HG02759 (cell line): Measurements from ENCODE around the gene IDH1.
"Not testable (repeated sequence)": the region's sequence is repeated elsewhere in the genome, so short reads cannot be mapped to it uniquely, and the experiment has no call there.

ENCODE experiments used
- ATAC-seq: cut with Tn5 transposase; IDR thresholded peaks from one replicate; pipeline ENCODE4 v1.9.1; 2021; ENCODE audit warnings: mild to moderate bottlenecking, moderate library complexity; ENCODE audit not compliant: unreplicated experiment

IDH1 gene

DNA sequence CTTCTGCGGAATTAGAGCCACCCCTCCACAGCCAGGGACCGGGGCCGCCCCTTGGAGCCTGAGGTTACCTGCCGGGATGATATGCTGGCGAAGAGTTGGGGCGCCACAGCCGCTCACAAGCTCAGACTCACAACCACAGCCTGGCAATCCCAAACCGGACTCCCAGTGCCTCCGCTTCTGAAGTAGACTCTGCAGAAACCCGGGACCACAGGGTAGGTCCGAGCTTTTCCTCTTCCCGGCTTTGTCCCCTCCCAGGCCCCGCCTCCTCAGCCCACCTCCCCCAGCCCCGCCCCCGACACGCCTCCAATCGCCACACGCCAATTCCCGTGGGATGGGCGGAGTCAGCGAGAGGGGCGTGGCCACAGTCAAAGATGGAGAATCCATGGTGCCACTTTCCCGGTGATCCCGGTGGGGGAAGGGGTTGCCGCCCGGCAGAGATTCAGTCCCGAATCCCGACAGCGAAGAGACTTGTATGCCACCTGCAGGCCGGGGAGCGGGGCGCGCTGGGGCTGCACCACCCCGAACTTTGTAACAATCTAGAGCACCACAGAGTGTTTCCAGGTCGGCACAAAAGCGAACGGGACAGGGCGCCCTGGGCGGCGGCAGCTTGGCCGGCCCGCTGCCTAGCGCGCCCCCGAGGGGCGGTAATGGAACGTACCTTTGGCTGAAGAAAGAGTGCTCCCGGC is at the start of gene IDH1:
Gene IDH1, minus strand, starts transcription at position 201 of the 686 bp plus-strand sequence. CDS start 3,520 bp downstream, outside the sequence.
- peak; percentile 73 for ATAC-seq

DNA sequence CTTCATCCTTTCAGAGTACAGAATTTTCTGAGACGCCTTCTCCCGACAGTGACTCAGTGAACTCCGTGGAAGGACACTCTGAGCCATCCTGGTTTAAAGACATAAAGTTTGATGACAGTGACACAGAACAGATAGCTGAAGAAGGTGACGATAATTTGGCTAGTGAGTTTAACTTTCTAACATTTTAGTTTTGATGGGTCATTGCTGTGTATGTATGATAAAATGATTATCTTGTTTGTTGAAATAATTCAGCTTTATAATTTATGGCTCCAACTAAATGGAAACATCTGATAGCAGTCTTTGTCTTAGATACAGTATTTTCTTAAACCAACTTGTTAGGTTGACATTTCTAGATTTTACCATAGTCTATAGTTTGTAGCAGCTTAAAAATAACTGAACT is 49.3 kb upstream of the IDH1 start:
- no peak for ATAC-seq

DNA sequence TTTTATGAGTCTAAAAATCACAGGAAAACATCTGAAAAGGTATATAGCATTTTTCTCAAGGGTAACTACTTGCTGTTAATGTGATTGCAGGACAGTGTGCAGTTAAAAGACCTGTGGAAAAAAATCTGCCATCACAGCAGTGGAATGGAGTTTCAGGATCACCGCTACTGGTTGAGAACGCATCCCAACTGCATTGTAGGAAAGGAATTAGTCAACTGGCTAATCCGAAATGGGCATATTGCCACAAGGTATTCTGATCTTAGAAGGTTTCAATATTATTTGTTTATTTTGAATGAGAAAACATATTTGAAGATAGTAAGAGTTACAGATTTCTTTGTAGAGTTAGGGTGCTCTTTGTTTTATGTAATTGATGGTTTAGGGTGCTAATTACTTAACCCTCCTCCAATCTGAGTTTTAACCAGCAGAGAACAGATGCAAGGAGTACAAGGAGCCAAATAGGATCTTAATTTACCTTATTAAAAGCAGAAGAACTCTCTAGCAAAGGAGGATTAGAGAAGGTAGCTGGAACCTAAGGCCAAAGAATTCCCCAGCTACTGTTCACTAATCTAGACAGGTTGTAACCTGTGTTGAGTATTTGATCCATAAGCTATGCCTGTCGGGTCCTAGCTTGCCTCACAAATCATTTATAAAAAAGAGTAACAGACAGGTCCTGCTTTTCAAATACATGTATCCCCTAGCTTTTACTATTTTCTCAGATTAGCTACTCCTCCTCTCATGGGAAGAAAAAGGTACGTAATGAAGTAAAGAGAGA is 46.2 kb upstream of the IDH1 start:
- ATAC-seq: no peak

DNA sequence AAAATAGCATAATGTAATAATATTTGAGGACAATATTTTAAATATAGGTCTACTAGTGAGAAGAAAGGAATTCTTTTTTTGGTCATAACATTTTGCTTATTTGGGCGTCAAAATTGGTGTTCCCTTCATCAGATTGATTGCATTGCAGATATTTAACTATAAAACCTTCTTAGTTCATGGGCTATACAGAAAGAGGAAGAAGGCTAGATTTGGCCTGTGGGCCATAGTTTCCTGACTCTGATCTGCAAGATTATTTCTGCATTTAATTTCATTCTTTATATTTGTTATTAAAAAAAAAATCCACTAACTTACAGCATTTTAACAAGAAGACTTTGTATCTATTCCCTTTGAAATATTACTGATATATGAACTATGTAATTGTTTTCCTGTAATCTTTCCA is 43.1 kb upstream of the IDH1 start:
- no peak for ATAC-seq

DNA sequence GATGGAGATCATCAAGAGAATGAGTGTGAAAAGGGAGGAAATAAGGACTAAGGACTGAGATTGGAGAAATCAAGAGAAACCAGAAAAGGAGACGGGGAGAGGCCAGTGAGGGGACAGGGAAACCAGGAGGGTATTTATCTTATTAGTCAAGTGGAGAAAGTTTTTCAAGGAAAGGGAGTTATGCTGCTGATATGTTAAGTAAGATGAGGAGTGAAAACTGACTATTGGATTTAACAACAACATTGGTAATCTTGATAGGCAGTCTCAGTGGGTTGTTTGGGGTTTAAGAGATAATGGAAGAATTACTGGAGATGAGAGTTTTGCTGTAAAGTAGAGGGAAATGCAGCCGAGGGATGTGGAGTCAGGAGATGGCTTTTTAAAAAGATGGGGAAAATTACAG is 41.7 kb upstream of the IDH1 start:
- no peak for ATAC-seq

DNA sequence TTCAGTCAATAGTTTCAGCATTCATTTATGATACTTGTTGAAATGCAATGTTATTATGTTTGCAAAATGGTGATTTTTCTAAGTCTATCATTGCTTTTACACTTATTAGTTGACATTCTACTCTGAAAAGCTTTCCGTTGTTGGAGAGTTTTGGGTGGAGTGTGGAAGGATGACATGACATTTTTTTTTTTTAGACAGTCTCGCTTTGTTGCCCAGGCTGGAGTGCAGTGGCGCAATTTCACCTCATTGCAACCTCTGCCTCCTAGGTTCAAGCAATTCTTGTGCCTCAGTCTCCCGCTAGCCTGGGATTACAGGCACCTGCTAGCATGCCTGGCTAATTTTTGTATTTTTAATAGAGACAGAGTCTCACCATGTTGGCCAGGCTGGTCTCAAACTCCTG is 41.0 kb upstream of the IDH1 start:
- ATAC-seq: no peak

DNA sequence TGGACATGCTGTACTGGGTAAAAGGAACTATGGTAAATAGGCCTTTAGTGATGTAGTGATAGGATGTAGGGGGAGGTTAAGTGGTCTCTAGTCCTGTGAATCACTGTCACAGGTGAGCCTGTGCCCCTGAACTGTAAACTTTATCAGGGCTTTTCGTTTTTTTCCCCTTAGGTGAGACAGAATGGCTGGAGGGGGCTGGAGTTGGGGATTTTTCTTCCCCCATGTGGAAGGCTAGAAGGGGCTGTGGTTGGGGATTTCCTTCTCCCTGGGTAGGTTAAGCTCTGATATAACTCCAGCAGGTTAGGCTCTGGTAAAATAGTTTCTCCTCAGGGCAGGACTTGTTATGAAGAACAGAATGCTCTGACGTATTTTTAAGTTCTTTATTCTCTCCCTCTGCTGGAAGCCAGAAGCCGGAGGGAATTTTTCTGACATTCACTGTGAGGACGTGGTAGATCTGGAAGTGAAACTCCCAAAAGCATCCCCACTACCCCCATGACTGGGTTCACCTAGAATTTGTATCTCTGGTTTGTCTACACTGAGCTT is 39.7 kb upstream of the IDH1 start:
- peak; percentile 79 for ATAC-seq

DNA sequence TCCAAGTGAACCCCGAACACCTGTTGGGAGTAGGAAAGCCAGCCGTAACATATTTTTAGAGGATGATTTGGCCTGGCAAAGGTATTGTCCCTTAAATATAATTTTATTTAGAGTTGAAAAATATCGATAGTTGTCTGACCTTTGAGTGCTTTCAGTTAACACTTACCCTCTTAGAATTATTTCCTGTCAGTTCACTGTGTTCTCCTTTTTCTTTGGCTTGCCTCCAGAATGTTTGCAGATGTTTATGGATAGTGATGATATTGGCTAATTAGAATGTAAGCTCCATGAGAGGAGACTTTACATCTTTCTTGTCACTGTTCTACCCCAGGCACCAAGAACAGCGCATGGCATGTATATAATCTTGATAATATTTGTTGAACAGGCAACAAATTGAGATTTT is 31.0 kb upstream of the IDH1 start:
- ATAC-seq: no peak

DNA sequence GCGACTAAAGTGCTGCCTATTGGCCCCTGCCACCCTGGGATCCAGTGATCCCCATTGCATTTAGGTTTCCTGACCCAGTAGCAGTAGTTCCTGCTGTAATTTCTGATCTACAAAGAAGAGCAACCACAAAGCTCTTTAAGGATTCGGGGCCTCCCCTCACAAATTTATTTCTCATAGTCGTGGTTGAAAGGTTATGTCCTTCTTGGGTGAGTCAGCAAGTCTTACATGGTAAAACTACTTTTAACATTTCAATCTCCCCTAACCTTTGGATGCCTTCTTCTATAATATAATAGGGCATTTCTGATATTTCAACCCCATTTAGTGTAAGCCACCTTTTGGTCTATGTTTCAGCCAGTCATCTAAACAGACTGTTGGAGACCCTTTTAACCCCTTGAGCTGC is 26.1 kb upstream of the IDH1 start:
- peak; percentile 61 for ATAC-seq

DNA sequence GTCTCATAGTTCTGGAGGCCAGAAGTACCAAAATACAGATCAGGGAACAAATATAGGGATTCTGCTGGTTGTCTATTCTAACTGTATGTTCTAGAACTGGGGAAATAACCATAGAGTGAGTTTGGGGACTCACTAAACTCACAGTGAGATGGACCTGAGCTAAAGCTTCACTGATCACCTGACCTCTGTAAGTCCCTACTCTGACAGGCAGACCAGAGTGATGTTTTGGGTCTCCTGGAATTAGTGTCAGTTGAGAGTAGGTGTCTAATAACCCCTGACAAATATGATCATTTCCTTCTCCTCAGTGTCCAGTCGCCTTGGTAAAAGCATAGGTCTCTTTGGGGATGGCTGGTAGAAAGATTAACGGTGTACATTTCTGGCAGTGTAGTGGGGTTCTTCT is 25.4 kb upstream of the IDH1 start:
- no peak for ATAC-seq

DNA sequence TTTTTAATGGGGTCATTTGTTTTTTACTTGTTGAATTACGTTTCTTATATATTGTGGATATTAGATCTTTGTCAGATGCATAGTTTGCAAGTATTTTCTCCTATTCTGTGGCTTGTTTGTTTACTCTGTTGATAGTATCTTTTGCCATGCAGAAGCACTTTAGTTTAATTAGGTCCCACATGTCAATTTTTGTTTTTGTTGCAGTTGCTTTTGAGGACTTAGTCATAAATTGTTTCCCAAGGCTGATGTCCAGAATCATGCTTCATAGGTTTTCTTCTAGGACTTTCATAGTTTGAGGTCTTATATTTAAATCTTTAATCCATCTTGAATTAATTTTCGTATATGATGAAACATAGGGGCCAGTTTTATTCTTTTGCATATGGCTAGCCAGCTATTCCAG is 24.4 kb upstream of the IDH1 start:
- ATAC-seq: no peak

DNA sequence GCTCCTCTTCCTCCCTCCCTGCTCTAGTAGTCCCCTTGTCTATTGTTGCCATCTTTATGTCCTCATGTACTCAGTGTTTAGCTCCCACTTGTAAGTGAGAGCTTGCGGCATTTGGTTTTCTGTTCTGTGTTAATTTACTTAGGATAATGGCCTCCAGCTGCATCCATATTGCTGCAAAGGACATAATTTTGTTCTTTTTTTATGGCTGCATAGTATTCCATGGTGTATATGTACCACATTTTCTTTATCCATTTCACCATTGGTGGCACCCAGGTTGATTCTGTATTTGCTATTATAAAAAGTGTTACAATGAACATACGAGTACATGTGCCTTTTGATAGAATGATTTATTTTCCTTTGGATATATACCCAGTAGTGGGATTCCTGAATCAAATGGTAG is 23.7 kb upstream of the IDH1 start:
- no peak for ATAC-seq

DNA sequence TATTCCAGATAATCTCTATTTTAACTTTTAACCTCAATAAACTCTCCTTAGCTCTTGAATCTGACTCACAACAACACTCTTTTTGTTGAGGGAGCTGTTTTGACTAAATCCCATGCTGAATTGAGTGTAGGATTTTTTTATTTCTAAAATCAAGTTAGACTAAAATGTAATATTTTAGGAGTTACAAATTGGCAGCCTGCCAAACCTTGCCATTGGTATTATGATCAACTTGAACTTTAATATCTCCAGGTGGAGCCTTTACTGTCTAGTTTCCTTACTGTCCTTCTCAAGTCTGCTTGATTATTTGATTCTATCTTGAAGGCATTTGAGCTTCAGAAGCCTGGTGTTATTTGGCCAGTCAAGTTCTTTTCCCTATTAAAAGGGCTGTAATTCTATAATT is 19.9 kb upstream of the IDH1 start:
- ATAC-seq: no peak

DNA sequence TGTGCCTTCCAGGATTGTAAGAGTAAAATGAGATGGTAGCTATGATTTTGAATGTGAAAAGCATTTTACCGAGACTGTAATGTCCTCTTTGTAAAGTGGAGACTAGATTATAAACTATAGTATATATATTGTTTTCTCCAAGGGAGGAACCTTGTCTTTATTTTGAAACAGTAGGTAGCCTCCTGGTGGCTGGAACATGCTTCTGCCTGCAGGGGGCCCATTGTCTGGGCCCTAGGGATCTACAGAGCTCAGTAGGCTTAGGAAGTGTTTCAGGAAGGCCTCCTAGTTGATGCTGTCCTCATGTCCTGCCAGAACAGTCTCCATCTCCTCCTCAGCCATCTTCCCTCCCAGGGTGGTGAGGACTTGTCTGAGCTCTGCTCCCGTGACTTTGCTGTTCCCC is 14.2 kb upstream of the IDH1 start:
- ATAC-seq: no peak

DNA sequence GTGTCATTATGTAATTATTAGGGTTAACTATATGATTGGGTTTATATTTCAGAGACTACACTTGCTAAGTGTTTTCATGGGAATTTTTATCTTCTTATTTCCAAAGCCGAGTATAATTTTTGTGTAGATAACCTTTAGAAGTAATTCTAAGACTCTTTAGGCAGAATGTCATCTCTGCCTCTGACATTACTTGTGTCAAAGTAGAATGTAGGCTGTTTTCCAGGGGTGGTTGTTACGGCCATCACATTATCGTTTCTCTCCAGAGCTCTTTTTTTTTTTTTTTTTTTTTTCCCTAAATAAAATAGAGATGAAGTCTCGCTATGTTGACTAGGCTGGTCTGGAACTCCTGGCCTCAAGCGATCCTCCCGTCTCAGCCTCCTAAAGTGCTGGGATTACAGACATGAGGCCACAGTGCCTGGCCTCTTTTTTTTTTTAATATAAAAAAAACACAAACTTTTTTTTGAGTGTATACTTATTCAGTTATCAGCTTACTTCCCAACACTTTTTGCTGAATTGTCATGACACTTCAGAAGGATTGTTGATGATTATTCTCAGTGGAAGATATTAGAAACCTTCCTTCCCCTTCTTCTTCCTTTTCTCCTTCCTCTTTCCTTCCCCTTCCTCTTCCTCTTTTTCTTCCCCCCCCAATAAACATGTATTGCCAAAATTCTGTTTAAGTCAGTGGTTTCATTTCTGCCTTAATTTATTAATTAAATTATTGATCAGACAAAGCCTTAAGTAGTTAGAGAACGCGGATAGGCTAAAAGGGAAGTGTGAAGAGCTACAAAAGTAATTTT is 13.5 kb upstream of the IDH1 start:
- ATAC-seq: no peak

DNA sequence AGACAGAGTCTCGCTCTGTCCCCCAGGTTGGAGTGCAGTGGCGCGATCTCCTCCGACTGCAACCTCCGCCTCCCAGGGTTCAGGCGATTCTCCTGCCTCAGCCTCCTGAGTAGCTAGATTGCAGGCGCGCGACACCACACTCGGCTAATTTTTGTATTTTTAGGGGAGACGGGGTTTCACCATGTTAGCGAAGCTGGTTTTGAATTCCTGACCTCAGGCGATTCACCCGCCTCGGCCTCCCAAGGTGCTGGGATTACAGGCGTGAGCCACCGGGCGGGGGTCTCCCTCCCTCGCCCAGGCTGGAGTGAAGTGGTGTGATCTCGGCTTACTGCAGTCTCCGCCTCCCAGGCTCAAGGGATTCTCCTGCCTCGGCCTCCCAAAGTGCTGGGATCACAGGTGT is 12.7 kb upstream of the IDH1 start:
- ATAC-seq: not testable (repeated sequence)

DNA sequence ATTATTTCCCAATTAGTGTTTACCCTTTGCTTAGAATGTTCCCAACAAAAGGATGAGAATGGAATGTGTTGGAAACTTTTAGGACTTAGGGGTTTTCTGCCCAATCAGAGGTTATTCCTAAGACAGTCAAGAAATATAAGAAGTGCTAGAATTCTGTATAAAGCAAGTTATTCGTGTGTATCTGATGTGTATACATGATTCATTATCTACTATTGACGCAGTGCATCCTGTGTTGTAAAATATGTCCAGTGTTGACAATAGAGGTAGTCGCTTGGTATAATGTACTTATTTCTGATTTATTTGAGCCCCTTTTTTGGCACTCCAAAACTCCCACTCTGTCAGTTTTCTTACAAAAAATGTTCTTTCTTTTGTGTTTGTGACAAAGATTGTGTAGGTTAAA is 12.1 kb upstream of the IDH1 start:
- ATAC-seq: no peak

DNA sequence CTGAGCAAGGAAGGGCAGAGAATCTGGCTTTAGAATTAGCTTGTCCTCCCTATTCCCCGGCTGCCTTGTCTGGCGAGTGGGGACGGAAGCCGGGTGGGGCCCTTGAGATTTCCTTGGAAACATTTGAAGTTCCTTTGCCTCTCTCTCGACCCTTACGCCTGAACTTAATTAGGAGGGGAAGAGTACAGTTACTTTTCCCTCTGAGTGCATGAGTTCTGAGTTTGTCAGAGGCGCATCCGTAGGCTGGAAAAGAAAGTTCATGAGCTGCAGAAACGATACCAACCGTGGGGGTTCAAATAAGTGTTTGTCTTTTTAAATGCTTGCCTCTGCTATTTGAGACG is 11.7 kb upstream of the IDH1 start:
- peak; percentile 6 for ATAC-seq

DNA sequence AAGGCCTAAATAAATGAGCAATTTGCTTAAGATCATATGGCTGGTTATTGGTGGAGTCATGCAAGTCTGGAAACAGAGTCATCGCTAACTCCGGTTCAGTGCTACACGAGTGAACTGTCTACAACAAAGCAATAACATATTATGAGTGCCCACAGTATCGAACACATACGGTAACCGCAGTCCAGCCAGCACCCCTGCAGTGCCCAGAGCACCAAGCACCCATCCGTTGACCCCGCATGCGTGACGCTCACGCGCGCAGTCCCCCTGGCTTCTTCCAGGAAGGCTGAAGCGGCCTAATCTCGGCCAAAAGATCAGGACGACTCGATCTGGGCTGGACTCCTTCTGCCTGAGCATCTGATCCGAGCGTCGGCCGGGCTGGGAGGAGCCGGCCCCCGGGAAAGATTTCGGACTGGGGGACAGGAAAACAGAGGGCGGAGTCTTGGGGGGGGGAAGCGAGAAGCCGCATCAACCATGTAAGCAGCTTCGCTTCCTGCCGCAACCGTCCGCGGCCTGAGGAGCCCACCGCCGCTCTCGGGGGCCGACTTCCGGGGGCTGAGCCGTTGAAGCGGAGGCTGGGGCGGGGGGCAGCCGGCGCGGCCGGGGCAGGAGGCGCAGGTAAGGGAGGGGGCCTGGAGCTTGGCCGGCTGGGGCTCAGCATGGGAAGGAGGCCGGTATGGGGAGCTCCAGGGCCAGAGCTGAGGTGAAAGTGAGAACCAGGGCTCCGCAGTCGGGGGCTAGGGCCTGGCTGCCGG is 11.1 kb upstream of the IDH1 start, which contains the start of gene PIKFYVE:
Gene PIKFYVE, plus strand, starts transcription at position 455 of the 752 bp plus-strand sequence. CDS start 5,265 bp downstream, outside the sequence.
- peak; percentile 80 for ATAC-seq

DNA sequence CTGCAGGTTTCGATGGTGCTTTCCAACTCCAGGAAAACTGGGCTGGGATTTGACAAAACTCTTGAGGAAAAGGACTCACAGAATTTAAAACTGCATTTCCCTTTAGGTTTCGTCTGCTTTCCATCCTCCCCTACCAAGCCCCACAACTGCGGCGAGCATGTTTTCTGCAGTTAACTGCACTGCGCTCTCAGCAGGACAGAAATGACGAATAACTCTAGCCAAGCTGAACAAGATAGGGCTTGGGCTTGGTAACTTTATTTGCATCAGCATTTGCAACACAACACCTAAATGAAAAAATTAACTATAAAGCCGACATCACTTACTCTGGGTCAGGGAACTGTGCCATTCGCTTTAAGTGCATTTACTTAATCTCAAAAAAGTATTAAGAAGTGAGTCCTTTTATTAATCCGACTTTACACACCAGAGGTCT is 10.5 kb upstream of the IDH1 start:
- ATAC-seq: peak; percentile 48
